ENCODE measurements around the gene MRPS33.

MRPS33 gene

GRCh38 chr7:140977741-140978140 lies 37.0 kb downstream of the MRPS33 start:
- TF ChIP-seq ZNF488 (tag by site-specific recombination; IDR thresholded peaks at IDR 0.05) (no peak), PRDM4 (tag by site-specific recombination; IDR thresholded peaks at IDR 0.05) (no peak), ZNF404 (tag by site-specific recombination; IDR thresholded peaks at IDR 0.05) (no peak), ZNF350 (tag by site-specific recombination; IDR thresholded peaks at IDR 0.05) (no peak), ZNF169 (tag by site-specific recombination; IDR thresholded peaks at IDR 0.05) (no peak), SP7 (tag by site-specific recombination; IDR thresholded peaks at IDR 0.05) (0 out of 2 replicates have a peak, but pooled peaks have one; percentile 36)
- CTCF ChIA-PET, result no interaction called here
- H3K9me3 ChIP-seq (ENCODE audit: control insufficient read depth, insufficient read depth, low read depth, low read length), result no peaks in the 10 kb centered on the region
- no peak overlapping the region for H3K27ac ChIP-seq (ENCODE audit: extremely low read depth, low read depth, low read length)
- no peaks in the 10 kb centered on the region; the same call in 1 of the 2 replicates for H3K4me1 ChIP-seq (ENCODE audit: control insufficient read depth, insufficient read depth, low read length)
- no peak overlapping the region for H3K4me3 ChIP-seq (ENCODE audit: low read depth, low read length)
- H3K36me3 ChIP-seq (ENCODE audit: control insufficient read depth in 2 of 2, insufficient read depth in 1 of 2, low read length in 2 of 2), result no peaks in the 10 kb centered on the region
- POLR2A ChIA-PET, result no interaction called here

DNA sequence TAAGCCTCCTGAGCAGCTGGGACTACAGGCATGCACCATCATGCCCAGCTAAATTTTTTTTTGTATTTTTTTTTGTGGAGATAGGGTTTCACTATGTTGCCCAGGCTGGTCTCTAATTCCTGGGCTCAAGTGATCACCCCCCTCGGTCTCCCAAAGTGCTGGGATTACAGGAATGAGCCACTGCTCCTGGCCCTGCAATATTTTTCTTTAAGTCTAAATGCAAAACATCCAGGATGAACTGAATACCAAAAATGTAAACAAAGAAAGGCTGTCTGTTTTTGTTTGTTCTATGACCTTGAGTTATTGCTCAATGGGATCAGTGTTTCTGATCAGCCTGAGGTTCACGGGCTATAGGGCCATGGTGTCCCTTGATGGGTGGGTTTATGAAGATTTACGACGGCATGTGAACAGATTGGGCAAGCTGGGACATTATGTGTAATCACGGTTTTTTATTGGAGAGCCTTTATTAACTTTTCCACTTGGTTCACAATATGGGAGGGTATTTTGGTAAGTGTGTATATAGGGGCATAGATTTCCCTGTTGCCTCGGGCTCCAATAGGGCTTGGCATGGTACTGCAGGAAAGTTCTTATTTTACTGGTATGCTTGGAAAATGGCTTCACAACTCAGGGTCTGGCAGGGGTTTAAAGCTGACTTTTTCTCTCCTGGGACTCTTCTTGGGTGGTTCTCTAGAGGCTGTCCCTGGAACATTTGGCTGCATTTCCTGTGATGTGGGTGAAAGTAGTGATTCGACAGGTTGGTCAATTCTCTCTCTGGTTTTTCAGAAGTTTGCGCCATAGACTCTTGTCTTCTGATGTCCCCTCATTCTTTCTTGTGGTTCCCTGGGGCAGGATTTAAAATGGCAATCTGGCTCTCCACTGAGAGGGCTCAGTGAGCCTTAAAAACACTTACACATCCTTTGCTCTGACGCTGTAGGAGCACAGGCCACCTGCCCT lies 41.6 kb downstream of the MRPS33 start:
- no peak overlapping the region for H3K27ac ChIP-seq (ENCODE audit: extremely low read depth, low read depth, low read length)
- POLR2A ChIA-PET, result no interaction called here
- H3K4me1 ChIP-seq (ENCODE audit: control insufficient read depth, insufficient read depth, low read length), result no peaks in the 10 kb centered on the region; the same call in 1 of the 2 replicates
- no peaks in the 10 kb centered on the region for H3K36me3 ChIP-seq (ENCODE audit: control insufficient read depth in 2 of 2, insufficient read depth in 1 of 2, low read length in 2 of 2)
- H3K4me3 ChIP-seq (ENCODE audit: low read depth, low read length), result no peak overlapping the region
- no peaks in the 10 kb centered on the region for H3K9me3 ChIP-seq (ENCODE audit: control insufficient read depth, insufficient read depth, low read depth, low read length)
- CTCF ChIA-PET, result interaction anchor here (0.6 to 1.3 kb wide), 2 partner anchors 49 to 162 kb away, joined by 3 read pairs; no protein-coding TSS in a partner anchor
- TF ChIP-seq, protein P1, sequence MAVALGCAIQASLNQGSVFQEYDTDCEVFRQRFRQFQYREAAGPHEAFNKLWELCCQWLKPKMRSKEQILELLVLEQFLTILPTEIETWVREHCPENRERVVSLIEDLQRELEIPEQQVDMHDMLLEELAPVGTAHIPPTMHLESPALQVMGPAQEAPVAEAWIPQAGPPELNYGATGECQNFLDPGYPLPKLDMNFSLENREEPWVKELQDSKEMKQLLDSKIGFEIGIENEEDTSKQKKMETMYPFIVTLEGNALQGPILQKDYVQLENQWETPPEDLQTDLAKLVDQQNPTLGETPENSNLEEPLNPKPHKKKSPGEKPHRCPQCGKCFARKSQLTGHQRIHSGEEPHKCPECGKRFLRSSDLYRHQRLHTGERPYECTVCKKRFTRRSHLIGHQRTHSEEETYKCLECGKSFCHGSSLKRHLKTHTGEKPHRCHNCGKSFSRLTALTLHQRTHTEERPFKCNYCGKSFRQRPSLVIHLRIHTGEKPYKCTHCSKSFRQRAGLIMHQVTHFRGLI (tag by site-specific recombination; IDR thresholded peaks at IDR 0.05), result no peak
- TF ChIP-seq SP7 (tag by site-specific recombination; IDR thresholded peaks at IDR 0.05) (peak; percentile 46; the same call in 1 of the 2 replicates), SP2 (tag by site-specific recombination; IDR thresholded peaks at IDR 0.05) (0 out of 2 replicates have a peak, but pooled peaks have one; percentile 8), ZNF654 (tag by site-specific recombination; IDR thresholded peaks at IDR 0.05; ENCODE audit: low read depth) (no peak), ZNF664 (tag by site-specific recombination; IDR thresholded peaks at IDR 0.05) (no peak), ZBTB20 (tag by site-specific recombination; IDR thresholded peaks at IDR 0.05) (no peak), FEZF1 (tag by site-specific recombination; IDR thresholded peaks at IDR 0.05) (peak; percentile 54), TRIM28 (IDR thresholded peaks at IDR 0.05; ENCODE audit: borderline replicate concordance, low read length) (no peak), GFI1B (tag by site-specific recombination; IDR thresholded peaks at IDR 0.05) (peak; percentile 45; the same call in 1 of the 2 replicates), PRDM2 (tag by site-specific recombination; IDR thresholded peaks at IDR 0.05; ENCODE audit: borderline replicate concordance) (no peak), MYNN (tag by site-specific recombination; IDR thresholded peaks at IDR 0.05; ENCODE audit: borderline replicate concordance) (no peak), ZNF670 (tag by site-specific recombination; IDR thresholded peaks at IDR 0.05; ENCODE audit: low read depth) (no peak), ZNF138 (tag by site-specific recombination; IDR thresholded peaks at IDR 0.05; ENCODE audit: borderline replicate concordance) (no peak)
- TF ChIP-seq, protein P2, sequence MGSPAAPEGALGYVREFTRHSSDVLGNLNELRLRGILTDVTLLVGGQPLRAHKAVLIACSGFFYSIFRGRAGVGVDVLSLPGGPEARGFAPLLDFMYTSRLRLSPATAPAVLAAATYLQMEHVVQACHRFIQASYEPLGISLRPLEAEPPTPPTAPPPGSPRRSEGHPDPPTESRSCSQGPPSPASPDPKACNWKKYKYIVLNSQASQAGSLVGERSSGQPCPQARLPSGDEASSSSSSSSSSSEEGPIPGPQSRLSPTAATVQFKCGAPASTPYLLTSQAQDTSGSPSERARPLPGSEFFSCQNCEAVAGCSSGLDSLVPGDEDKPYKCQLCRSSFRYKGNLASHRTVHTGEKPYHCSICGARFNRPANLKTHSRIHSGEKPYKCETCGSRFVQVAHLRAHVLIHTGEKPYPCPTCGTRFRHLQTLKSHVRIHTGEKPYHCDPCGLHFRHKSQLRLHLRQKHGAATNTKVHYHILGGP (tag by site-specific recombination; IDR thresholded peaks at IDR 0.05), result 0 out of 2 replicates have a peak, but pooled peaks have one; percentile 52
